ENCODE measurements around the gene MMP1. TPM values are rescaled to one million over a fixed set of nuclear protein-coding genes. Genes with fewer than 3 reads are reported as not detected.

MMP1 gene
- total RNA-seq, 1 donor, result 0.72 TPM

DNA sequence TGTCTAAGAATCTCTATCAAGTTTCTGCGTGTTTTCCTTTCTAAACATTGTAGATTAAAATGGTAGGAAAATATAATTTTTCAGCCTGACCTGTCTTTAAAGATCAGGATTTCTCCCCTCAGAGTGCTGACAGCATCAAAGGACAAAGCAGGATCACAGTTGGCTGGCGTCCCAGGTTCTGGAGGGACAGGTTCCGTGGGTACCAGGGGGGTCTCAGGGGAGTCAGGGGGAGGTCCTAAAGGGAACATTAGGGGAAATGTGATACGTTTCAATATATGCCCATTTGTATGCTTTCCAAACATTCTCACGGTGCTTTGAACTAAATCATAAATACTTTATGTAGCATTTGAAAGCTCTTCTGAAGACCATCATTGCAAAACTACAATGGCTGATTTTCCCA lies 42.1 kb upstream of the MMP1 start:
- H3K79me2 ChIP-seq (ENCODE audit: insufficient read depth, low read length), result no peaks in the 10 kb centered on the region
- no peak overlapping the region for H2AFZ ChIP-seq (ENCODE audit: low read length)
- no peak overlapping the region for H3K4me2 ChIP-seq (ENCODE audit: insufficient read depth, low read length)
- H3K9me3 ChIP-seq (ENCODE audit: low read depth, low read length), result no peaks in the 10 kb centered on the region
- no peak overlapping the region for H3K27ac ChIP-seq (ENCODE audit: low read depth, low read length)
- TF ChIP-seq, protein P1, sequence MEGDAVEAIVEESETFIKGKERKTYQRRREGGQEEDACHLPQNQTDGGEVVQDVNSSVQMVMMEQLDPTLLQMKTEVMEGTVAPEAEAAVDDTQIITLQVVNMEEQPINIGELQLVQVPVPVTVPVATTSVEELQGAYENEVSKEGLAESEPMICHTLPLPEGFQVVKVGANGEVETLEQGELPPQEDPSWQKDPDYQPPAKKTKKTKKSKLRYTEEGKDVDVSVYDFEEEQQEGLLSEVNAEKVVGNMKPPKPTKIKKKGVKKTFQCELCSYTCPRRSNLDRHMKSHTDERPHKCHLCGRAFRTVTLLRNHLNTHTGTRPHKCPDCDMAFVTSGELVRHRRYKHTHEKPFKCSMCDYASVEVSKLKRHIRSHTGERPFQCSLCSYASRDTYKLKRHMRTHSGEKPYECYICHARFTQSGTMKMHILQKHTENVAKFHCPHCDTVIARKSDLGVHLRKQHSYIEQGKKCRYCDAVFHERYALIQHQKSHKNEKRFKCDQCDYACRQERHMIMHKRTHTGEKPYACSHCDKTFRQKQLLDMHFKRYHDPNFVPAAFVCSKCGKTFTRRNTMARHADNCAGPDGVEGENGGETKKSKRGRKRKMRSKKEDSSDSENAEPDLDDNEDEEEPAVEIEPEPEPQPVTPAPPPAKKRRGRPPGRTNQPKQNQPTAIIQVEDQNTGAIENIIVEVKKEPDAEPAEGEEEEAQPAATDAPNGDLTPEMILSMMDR (IDR thresholded peaks at IDR 0.05; ENCODE audit: extremely low read depth, low read depth, low read length), result no peak
- H4K20me1 ChIP-seq (ENCODE audit: insufficient read depth, low read length), result no peaks in the 10 kb centered on the region
- H3K36me3 ChIP-seq (ENCODE audit: insufficient read depth, low read length), result no peaks in the 10 kb centered on the region
- peaks cover 21% of the 10 kb centered on the region for H3K4me1 ChIP-seq (ENCODE audit: insufficient read depth, low read length)
- DNase-seq (ENCODE audit: insufficient read length, low spot score, missing footprints), result no peak
- H3K27me3 ChIP-seq (ENCODE audit: insufficient read depth, low read length), result no peaks in the 10 kb centered on the region
- H3K4me3 ChIP-seq (ENCODE audit: insufficient read depth, low read length), result no peak overlapping the region

DNA sequence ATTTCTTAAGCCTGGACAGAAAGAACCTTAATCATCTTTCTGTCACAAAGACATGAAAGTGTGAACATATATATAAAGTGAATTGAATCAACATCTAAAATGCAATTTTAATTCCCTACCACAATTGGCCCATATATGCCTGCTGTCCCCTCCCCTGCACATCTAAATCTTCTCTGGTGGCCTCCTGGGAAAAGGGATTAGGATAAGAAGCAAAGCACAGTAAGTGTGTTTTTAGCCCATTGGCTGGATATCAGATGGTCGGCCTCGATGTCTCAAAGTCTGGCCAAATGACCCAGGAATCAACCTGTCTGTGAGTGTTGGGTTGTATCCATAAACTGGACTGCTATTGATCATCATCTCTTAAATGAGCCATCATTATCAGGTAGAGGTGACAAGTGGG lies 39.7 kb upstream of the MMP1 start:
- no peaks in the 10 kb centered on the region for H3K9me3 ChIP-seq (ENCODE audit: low read depth, low read length)
- no peak overlapping the region for H3K4me3 ChIP-seq (ENCODE audit: insufficient read depth, low read length)
- DNase-seq (ENCODE audit: insufficient read length, low spot score, missing footprints), result no peak
- H3K79me2 ChIP-seq (ENCODE audit: insufficient read depth, low read length), result no peaks in the 10 kb centered on the region
- H3K27ac ChIP-seq (ENCODE audit: low read depth, low read length), result no peak overlapping the region
- peaks cover 13% of the 10 kb centered on the region for H3K4me1 ChIP-seq (ENCODE audit: insufficient read depth, low read length)
- H3K4me2 ChIP-seq (ENCODE audit: insufficient read depth, low read length), result no peak overlapping the region
- no peaks in the 10 kb centered on the region for H3K27me3 ChIP-seq (ENCODE audit: insufficient read depth, low read length)
- no peaks in the 10 kb centered on the region for H4K20me1 ChIP-seq (ENCODE audit: insufficient read depth, low read length)
- H3K36me3 ChIP-seq (ENCODE audit: insufficient read depth, low read length), result no peaks in the 10 kb centered on the region
- no peak overlapping the region for H2AFZ ChIP-seq (ENCODE audit: low read length)
- TF ChIP-seq, protein P1 (IDR thresholded peaks at IDR 0.05; ENCODE audit: extremely low read depth, low read depth, low read length), result no peak

DNA sequence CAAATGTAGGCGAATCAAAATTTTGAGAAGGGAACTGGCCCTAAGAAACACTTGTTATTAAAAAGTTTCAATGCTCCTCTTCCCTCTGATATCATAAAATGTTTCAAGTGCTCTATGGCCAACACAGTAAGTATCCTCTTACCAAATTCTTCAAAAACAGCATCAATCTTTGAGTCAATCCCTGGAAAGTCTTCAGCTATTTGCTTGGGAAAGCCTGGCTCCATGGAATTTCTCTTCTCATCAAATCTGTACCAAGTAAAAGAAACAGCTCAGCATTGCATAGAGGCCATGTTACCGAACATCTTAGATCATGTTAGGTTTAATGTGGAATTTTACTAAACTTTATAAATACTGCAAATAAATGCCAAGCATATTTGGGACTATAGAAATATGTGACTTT lies 39.2 kb upstream of the MMP1 start:
- DNase-seq (ENCODE audit: insufficient read length, low spot score, missing footprints), result no peak
- H3K4me1 ChIP-seq (ENCODE audit: insufficient read depth, low read length), result peaks cover 13% of the 10 kb centered on the region

DNA sequence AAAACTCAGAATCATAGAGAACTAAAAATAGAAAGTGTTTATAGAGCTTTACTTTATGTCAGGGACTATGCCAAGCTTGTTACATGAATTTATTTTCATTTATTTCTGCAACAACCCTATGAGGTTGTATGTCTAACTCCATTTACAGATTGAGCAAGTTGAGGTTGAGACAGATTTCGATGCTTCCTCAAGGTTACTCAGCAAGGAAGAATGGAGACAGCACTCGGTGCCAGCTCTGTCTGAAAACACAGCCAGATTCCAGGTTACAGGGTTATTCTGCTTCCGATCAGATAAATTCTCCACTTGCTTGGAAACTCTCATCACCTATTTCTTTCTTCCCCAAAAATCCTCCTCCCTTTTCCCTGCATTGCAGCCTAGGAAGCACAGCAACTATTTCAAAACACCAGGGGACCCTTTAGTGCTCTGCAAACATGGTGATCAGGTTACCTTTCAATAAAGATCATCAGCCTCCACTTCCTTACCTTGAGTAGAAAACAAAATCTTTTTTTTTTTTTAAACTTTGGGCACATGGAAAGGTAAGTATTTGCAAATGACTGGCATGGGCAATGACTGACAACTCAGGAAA lies 38.4 kb upstream of the MMP1 start:
- Histone ChIP-seq H3K9me3 (ENCODE audit: low read depth, low read length) (no peaks in the 10 kb centered on the region), H3K79me2 (ENCODE audit: insufficient read depth, low read length) (no peaks in the 10 kb centered on the region), H3K27me3 (ENCODE audit: insufficient read depth, low read length) (no peaks in the 10 kb centered on the region), H2AFZ (ENCODE audit: low read length) (no peak overlapping the region), H3K4me2 (ENCODE audit: insufficient read depth, low read length) (peak overlapping the region; percentile 35), H3K36me3 (ENCODE audit: insufficient read depth, low read length) (no peaks in the 10 kb centered on the region), H4K20me1 (ENCODE audit: insufficient read depth, low read length) (no peaks in the 10 kb centered on the region), H3K4me3 (ENCODE audit: insufficient read depth, low read length) (no peak overlapping the region), H3K4me1 (ENCODE audit: insufficient read depth, low read length) (peaks cover 17% of the 10 kb centered on the region), H3K27ac (ENCODE audit: low read depth, low read length) (no peak overlapping the region)
- peak; percentile 58 for DNase-seq (ENCODE audit: insufficient read length, low spot score, missing footprints)
- TF ChIP-seq, protein P1 (IDR thresholded peaks at IDR 0.05; ENCODE audit: extremely low read depth, low read depth, low read length), result no peak

More for the DNA sequence above, 39.2 kb upstream of the MMP1 start:
- H3K4me2 ChIP-seq (ENCODE audit: insufficient read depth, low read length), result no peak overlapping the region
- H3K79me2 ChIP-seq (ENCODE audit: insufficient read depth, low read length), result no peaks in the 10 kb centered on the region
- H3K27me3 ChIP-seq (ENCODE audit: insufficient read depth, low read length), result no peaks in the 10 kb centered on the region
- H4K20me1 ChIP-seq (ENCODE audit: insufficient read depth, low read length), result no peaks in the 10 kb centered on the region
- no peak overlapping the region for H3K4me3 ChIP-seq (ENCODE audit: insufficient read depth, low read length)
- H2AFZ ChIP-seq (ENCODE audit: low read length), result no peak overlapping the region
- no peak overlapping the region for H3K27ac ChIP-seq (ENCODE audit: low read depth, low read length)
- H3K36me3 ChIP-seq (ENCODE audit: insufficient read depth, low read length), result no peaks in the 10 kb centered on the region
- TF ChIP-seq, protein P1 (IDR thresholded peaks at IDR 0.05; ENCODE audit: extremely low read depth, low read depth, low read length), result no peak
- H3K9me3 ChIP-seq (ENCODE audit: low read depth, low read length), result no peaks in the 10 kb centered on the region
